ENCODE measurements around the gene STPG4.

The STPG4 gene

GRCh38 chr2:47083886-47084687 is 71.0 kb downstream of the STPG4 start:
- Histone ChIP-seq H3K9ac (no peak overlapping the region), H3K4me1 (ENCODE audit: low read depth, poor library complexity, severe bottlenecking) (no peaks in the 10 kb centered on the region), H3K4me3 (IDR thresholded peaks at IDR 0.05; ENCODE audit: insufficient read depth, low read depth, low read length) (no peak overlapping the region), H3K27ac (no peak overlapping the region), H3K4me2 (no peak overlapping the region), H2AFZ (ENCODE audit: low read depth) (no peak overlapping the region), H3K27me3 (ENCODE audit: insufficient read depth, low read depth) (no peaks in the 10 kb centered on the region), H3K79me2 (ENCODE audit: insufficient read depth, low read depth) (no peaks in the 10 kb centered on the region), H3K36me3 (ENCODE audit: insufficient read depth) (no peaks in the 10 kb centered on the region), H4K20me1 (ENCODE audit: insufficient read depth) (no peaks in the 10 kb centered on the region)
- no peak for TF ChIP-seq CTCF (conservative IDR thresholded peaks at IDR 0.05; ENCODE audit: low read depth, low read length)

- no peak for TF ChIP-seq CTCF (conservative IDR thresholded peaks at IDR 0.05; ENCODE audit: low read depth, low read length)
- Histone ChIP-seq H4K20me1 (ENCODE audit: insufficient read depth) (no peaks in the 10 kb centered on the region), H3K9ac (no peak overlapping the region), H3K4me2 (no peak overlapping the region), H3K79me2 (ENCODE audit: insufficient read depth, low read depth) (no peaks in the 10 kb centered on the region), H3K27ac (no peak overlapping the region), H3K4me3 (IDR thresholded peaks at IDR 0.05; ENCODE audit: insufficient read depth, low read depth, low read length) (no peak overlapping the region), H3K27me3 (ENCODE audit: insufficient read depth, low read depth) (no peaks in the 10 kb centered on the region), H3K4me1 (ENCODE audit: low read depth, poor library complexity, severe bottlenecking) (no peaks in the 10 kb centered on the region), H3K36me3 (ENCODE audit: insufficient read depth) (no peaks in the 10 kb centered on the region), H2AFZ (ENCODE audit: low read depth) (no peak overlapping the region)
Measured at GRCh38 chr2:47083485-47083884, 71.6 kb downstream of the STPG4 start.

- no peaks in the 10 kb centered on the region for H3K79me2 ChIP-seq (ENCODE audit: insufficient read depth, low read depth)
- no peak overlapping the region for H3K4me2 ChIP-seq
- H3K27ac ChIP-seq = no peak overlapping the region
- H4K20me1 ChIP-seq (ENCODE audit: insufficient read depth) = no peaks in the 10 kb centered on the region
- no peak for TF ChIP-seq CTCF (conservative IDR thresholded peaks at IDR 0.05; ENCODE audit: low read depth, low read length)
- no peaks in the 10 kb centered on the region for H3K4me1 ChIP-seq (ENCODE audit: low read depth, poor library complexity, severe bottlenecking)
- no peak overlapping the region for H3K9ac ChIP-seq
- no peaks in the 10 kb centered on the region for H3K27me3 ChIP-seq (ENCODE audit: insufficient read depth, low read depth)
- no peak overlapping the region for H2AFZ ChIP-seq (ENCODE audit: low read depth)
- H3K4me3 ChIP-seq (IDR thresholded peaks at IDR 0.05; ENCODE audit: insufficient read depth, low read depth, low read length) = no peak overlapping the region
- H3K36me3 ChIP-seq (ENCODE audit: insufficient read depth) = no peaks in the 10 kb centered on the region
Measured at GRCh38 chr2:47083005-47083404, 72.1 kb downstream of the STPG4 start.

- Histone ChIP-seq H3K27ac (no peak overlapping the region), H3K4me3 (IDR thresholded peaks at IDR 0.05; ENCODE audit: insufficient read depth, low read depth, low read length) (no peak overlapping the region), H3K27me3 (ENCODE audit: insufficient read depth, low read depth) (no peaks in the 10 kb centered on the region), H3K79me2 (ENCODE audit: insufficient read depth, low read depth) (no peaks in the 10 kb centered on the region), H3K9ac (no peak overlapping the region), H3K4me1 (ENCODE audit: low read depth, poor library complexity, severe bottlenecking) (no peaks in the 10 kb centered on the region), H4K20me1 (ENCODE audit: insufficient read depth) (no peaks in the 10 kb centered on the region), H3K36me3 (ENCODE audit: insufficient read depth) (no peaks in the 10 kb centered on the region), H3K4me2 (no peak overlapping the region), H2AFZ (ENCODE audit: low read depth) (no peak overlapping the region)
- TF ChIP-seq CTCF (conservative IDR thresholded peaks at IDR 0.05; ENCODE audit: low read depth, low read length) = no peak
Measured at GRCh38 chr2:47080888-47081301, 74.2 kb downstream of the STPG4 start.

Data from KMS-11 (cell line).